CD14-positive monocyte (primary cell): ENCODE measurements around the gene LSM11. TPM values are rescaled to one million over a fixed set of nuclear protein-coding genes. Genes with fewer than 3 reads are reported as not detected.

Experiments used
- DNase-seq, 3 donors: peaks; one replicate each; pipeline ENCODE4 v3.0.0-alpha.2; 2011 to 2022
- H2AFZ ChIP-seq: 2 replicates; pipeline ENCODE4 v1.6.0; 2012; ENCODE audit warnings: mild to moderate bottlenecking, low read depth, low read length, inconsistent platforms; ENCODE audit not compliant: insufficient read depth, poor library complexity, severe bottlenecking
- H3K27ac ChIP-seq, 2 donors: 1 replicate in 1 of 2; 2 replicates in 1 of 2; pipeline ENCODE4 v1.5.1; 2012 to 2013; ENCODE audit warnings: low read length in 2 of 2, control low read depth in 1 of 2, inconsistent platforms in 1 of 2, low read depth in 1 of 2, mild to moderate bottlenecking in 1 of 2
- H3K27me3 ChIP-seq, 2 donors: one replicate each; pipeline versions ENCODE4 v1.6.0 to v1.6.1; 2011 to 2013; ENCODE audit warnings: low read length in 2 of 2; ENCODE audit not compliant: control insufficient read depth in 2 of 2, insufficient read depth in 2 of 2
- H3K36me3 ChIP-seq, 2 donors: replicated peaks in 1 of 2; 1 replicate in 1 of 2; 2 replicates in 1 of 2; pipeline versions ENCODE4 v1.5.1 to v1.6.1; 2012 to 2013; ENCODE audit warnings: low read length in 2 of 2, control low read depth in 1 of 2, inconsistent platforms in 1 of 2, mild to moderate bottlenecking in 1 of 2; ENCODE audit not compliant: insufficient read depth in 2 of 2, control insufficient read depth in 1 of 2
- H3K4me1 ChIP-seq, 2 donors: 1 replicate in 1 of 2; 2 replicates in 1 of 2; pipeline versions ENCODE4 v1.5.1 to v1.6.1; 2012 to 2013; ENCODE audit warnings: low read length in 2 of 2, control low read depth in 1 of 2, inconsistent platforms in 1 of 2, mild to moderate bottlenecking in 1 of 2, moderate library complexity in 1 of 2; ENCODE audit not compliant: insufficient read depth in 2 of 2, control insufficient read depth in 1 of 2
- H3K4me2 ChIP-seq: replicated peaks from 2 replicates; pipeline ENCODE3; 2012; ENCODE audit warnings: low read length, moderate library complexity, mild to moderate bottlenecking; ENCODE audit not compliant: poor library complexity, severe bottlenecking; ENCODE audit errors: extremely low read depth
- H3K4me3 ChIP-seq, 3 experiments: fragments of 200-600 bp in 1 of 3; sonication (generic) in 1 of 3; replicated peaks in 1 of 3; 1 replicate in 2 of 3; 2 replicates in 1 of 3; pipeline ENCODE4 v1.5.1; 2011 to 2013; ENCODE audit warnings: low read length in 3 of 3, mild to moderate bottlenecking in 3 of 3, control low read depth in 2 of 3, low read depth in 2 of 3, inconsistent platforms in 1 of 3, moderate library complexity in 1 of 3
- H3K79me2 ChIP-seq: 2 replicates; pipeline ENCODE4 v1.6.0; 2012; ENCODE audit warnings: mild to moderate bottlenecking, control low read depth, inconsistent platforms, low read length, moderate library complexity; ENCODE audit not compliant: insufficient read depth
- H3K9ac ChIP-seq: 2 replicates; pipeline ENCODE4 v1.6.0; 2017; ENCODE audit warnings: low read length, mild to moderate bottlenecking; ENCODE audit not compliant: insufficient read depth, poor library complexity, severe bottlenecking
- H3K9me3 ChIP-seq, 2 donors: replicated peaks in 1 of 2; 1 replicate in 1 of 2; 2 replicates in 1 of 2; pipeline versions ENCODE4 v1.5.1 to v1.6.1; 2012 to 2013; ENCODE audit warnings: low read length in 2 of 2, control low read depth in 1 of 2; ENCODE audit not compliant: control insufficient read depth in 1 of 2, insufficient read depth in 1 of 2
- H4K20me1 ChIP-seq: 2 replicates; pipeline ENCODE4 v1.6.0; 2012; ENCODE audit warnings: mild to moderate bottlenecking, low read length, control low read depth, moderate library complexity; ENCODE audit not compliant: insufficient read depth
- H3K27ac Mint-ChIP-seq, 7 donors: one replicate each; pipeline ENCODE4 v1.8.0; 2020; ENCODE audit warnings: mild to moderate bottlenecking in 7 of 7, mixed read lengths in 7 of 7, moderate library complexity in 6 of 7, inconsistent platforms in 2 of 7
- H3K27me3 Mint-ChIP-seq, 3 donors: one replicate each; pipeline ENCODE4 v1.8.0; 2021 to 2022; ENCODE audit warnings: low read depth in 3 of 3, mild to moderate bottlenecking in 3 of 3, mixed read lengths in 3 of 3, moderate library complexity in 3 of 3, inconsistent platforms in 1 of 3
- H3K36me3 Mint-ChIP-seq, 2 donors: one replicate each; pipeline ENCODE4 v1.8.0; 2020; ENCODE audit warnings: mixed read lengths in 2 of 2, inconsistent platforms in 1 of 2, mild to moderate bottlenecking in 1 of 2
- H3K4me1 Mint-ChIP-seq: one replicate; pipeline ENCODE4 v1.8.0; 2020; ENCODE audit warnings: mild to moderate bottlenecking, mixed read lengths
- H3K4me3 Mint-ChIP-seq, 2 donors: one replicate each; pipeline ENCODE4 v1.8.0; 2020; ENCODE audit warnings: mild to moderate bottlenecking in 2 of 2, mixed read lengths in 2 of 2, moderate library complexity in 1 of 2
- H3K9me3 Mint-ChIP-seq, 7 donors: one replicate each; pipeline ENCODE4 v1.8.0; 2020 to 2022; ENCODE audit warnings: mixed read lengths in 7 of 7, mild to moderate bottlenecking in 6 of 7, moderate library complexity in 6 of 7, inconsistent platforms in 2 of 7
- whole genome bisulfite sequencing: methylation state at CpG from one replicate; pipeline ENCODE4 v1.1.5; 2013; ENCODE audit warnings: missing lambda C conversion rate; ENCODE audit not compliant: insufficient coverage; 5-methylcytosine and 5-hydroxymethylcytosine counted together
- intact Hi-C, 2 donors: fragments of 100-400 bp; cut with micrococcal nuclease; formaldehyde crosslinking; loops; one replicate each; pipeline versions ENCODE4 v1.15.0 to v1.15.1; 2023
- polyA plus RNA-seq, 3 donors: library from polyadenylated mRNA; depleted of rRNA in 1 of 3; unstranded in 2 of 3; stranded (reverse) in 1 of 3; fragments of 300-500 nt in 2 of 3; fragments of >200 nt in 1 of 3; fragmentation: Illumina TruSeq in 2 of 3; gene quantifications; 1 replicate in 2 of 3; 2 replicates in 1 of 3; pipeline ENCODE4 v1.2.3, GENCODE V29; 2012 to 2021
- TF ChIP-seq, protein P1 (sequence below): fragments of 200-600 bp; IDR thresholded peaks from one replicate; pipeline ENCODE4 v1.8.0; 2022; ENCODE audit warnings: antibody characterized with exemption, mild to moderate bottlenecking

The LSM11 gene
- polyA plus RNA-seq, 3 donors: 0.28 to 1.3 (median 0.41) TPM

DNA sequence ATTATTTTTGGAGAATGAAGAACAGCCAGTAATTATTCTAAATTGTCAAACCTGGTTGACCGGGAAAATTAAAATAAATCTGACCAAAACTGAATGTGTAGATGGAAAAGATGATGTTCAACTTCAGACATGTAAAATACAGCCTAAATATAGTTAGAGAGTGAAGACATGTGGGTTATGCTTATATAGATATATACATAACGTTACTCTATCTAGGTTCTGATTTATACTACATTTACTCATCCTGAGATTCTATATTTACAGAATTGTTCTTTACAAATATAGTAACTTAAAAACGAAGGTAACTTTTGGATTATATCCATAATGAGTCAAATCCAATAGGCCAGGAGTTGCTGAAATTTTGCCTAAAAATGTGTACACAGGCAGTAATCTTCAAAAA is 33.1 kb upstream of the LSM11 start:
- peaks cover 0 to 3% of the 10 kb centered on the region in 2 donors for H3K27me3 ChIP-seq
- DNase-seq: no peak
- no peaks in the 10 kb centered on the region for H3K4me1 ChIP-seq
- H3K9me3 Mint-ChIP-seq: no peaks in the 10 kb centered on the region
- no peaks in the 10 kb centered on the region for H3K9me3 ChIP-seq
- H3K79me2 ChIP-seq: no peaks in the 10 kb centered on the region
- H2AFZ ChIP-seq: no peak overlapping the region
- no CpG with 5 or more reads among the region's 3 CpGs for WGBS
- H3K27ac Mint-ChIP-seq: no peak overlapping the region
- TF ChIP-seq, protein P1, sequence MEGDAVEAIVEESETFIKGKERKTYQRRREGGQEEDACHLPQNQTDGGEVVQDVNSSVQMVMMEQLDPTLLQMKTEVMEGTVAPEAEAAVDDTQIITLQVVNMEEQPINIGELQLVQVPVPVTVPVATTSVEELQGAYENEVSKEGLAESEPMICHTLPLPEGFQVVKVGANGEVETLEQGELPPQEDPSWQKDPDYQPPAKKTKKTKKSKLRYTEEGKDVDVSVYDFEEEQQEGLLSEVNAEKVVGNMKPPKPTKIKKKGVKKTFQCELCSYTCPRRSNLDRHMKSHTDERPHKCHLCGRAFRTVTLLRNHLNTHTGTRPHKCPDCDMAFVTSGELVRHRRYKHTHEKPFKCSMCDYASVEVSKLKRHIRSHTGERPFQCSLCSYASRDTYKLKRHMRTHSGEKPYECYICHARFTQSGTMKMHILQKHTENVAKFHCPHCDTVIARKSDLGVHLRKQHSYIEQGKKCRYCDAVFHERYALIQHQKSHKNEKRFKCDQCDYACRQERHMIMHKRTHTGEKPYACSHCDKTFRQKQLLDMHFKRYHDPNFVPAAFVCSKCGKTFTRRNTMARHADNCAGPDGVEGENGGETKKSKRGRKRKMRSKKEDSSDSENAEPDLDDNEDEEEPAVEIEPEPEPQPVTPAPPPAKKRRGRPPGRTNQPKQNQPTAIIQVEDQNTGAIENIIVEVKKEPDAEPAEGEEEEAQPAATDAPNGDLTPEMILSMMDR: no peak
- H3K4me3 ChIP-seq: no peak overlapping the region
- H3K27me3 Mint-ChIP-seq: peaks cover 0 to 10% (median 2%) of the 10 kb centered on the region in 3 donors
- H3K27ac ChIP-seq: no peak overlapping the region
- H3K36me3 Mint-ChIP-seq: no peaks in the 10 kb centered on the region
- H3K36me3 ChIP-seq: no peaks in the 10 kb centered on the region
- H3K4me1 Mint-ChIP-seq: no peaks in the 10 kb centered on the region
- no peaks in the 10 kb centered on the region for H4K20me1 ChIP-seq
- H3K4me3 Mint-ChIP-seq: no peak overlapping the region
- no peak overlapping the region for H3K9ac ChIP-seq
- H3K4me2 ChIP-seq: no peak overlapping the region
- intact Hi-C loops: loop anchor here in 1 of 2 donors (10.0 kb wide), 1 partner anchor 266 kb away; no protein-coding TSS in a partner anchor

DNA sequence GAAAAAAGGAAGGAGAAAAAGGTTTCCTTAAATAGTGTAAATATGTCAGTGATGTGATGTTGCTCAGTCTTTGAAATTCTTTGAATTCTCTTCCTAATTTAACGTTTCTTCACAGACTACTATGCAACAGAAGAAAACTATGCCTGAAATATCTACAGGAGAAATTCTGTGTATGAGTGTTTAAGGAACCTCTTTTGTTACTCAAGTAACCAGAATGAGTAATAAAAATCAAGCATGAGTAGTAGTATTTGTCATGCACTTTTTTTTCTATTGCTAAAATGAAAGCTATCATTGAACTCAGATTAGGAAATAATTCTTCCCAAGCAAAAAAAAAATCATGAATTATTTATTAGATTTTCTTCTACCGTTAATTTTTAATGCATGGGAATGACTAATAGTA is 32.6 kb upstream of the LSM11 start:
- peaks cover 0 to 3% of the 10 kb centered on the region in 2 donors for H3K27me3 ChIP-seq
- H2AFZ ChIP-seq: no peak overlapping the region
- no peak overlapping the region for H3K9ac ChIP-seq
- intact Hi-C loops: loop anchor here in 1 of 2 donors (10.0 kb wide), 1 partner anchor 266 kb away; no protein-coding TSS in a partner anchor
- no CpG with 5 or more reads among the region's 2 CpGs for WGBS
- no peaks in the 10 kb centered on the region for H3K4me1 ChIP-seq
- TF ChIP-seq, protein P1: no peak
- no peaks in the 10 kb centered on the region for H3K36me3 ChIP-seq
- H3K4me3 Mint-ChIP-seq: no peak overlapping the region
- H4K20me1 ChIP-seq: no peaks in the 10 kb centered on the region
- no peaks in the 10 kb centered on the region for H3K9me3 Mint-ChIP-seq
- no peak overlapping the region for H3K4me2 ChIP-seq
- peaks cover 0 to 10% (median 2%) of the 10 kb centered on the region in 3 donors for H3K27me3 Mint-ChIP-seq
- H3K4me3 ChIP-seq: no peak overlapping the region
- no peaks in the 10 kb centered on the region for H3K4me1 Mint-ChIP-seq
- no peaks in the 10 kb centered on the region for H3K9me3 ChIP-seq
- no peak overlapping the region for H3K27ac Mint-ChIP-seq
- peak; percentile 9 to 63 (median 50) for DNase-seq
- H3K27ac ChIP-seq: no peak overlapping the region
- H3K36me3 Mint-ChIP-seq: no peaks in the 10 kb centered on the region
- H3K79me2 ChIP-seq: no peaks in the 10 kb centered on the region
